Measurements from ENCODE around the gene PDCD5. TPM values are rescaled to one million over a fixed set of nuclear protein-coding genes. Genes with fewer than 3 reads are reported as not detected.
A peak's percentile ranks its signal among the peaks of the same experiment; 100 is the strongest.

Gene PDCD5
- total and polyA plus RNA-seq, 12 donors, result 84.3 to 349 (median 107) TPM

DNA sequence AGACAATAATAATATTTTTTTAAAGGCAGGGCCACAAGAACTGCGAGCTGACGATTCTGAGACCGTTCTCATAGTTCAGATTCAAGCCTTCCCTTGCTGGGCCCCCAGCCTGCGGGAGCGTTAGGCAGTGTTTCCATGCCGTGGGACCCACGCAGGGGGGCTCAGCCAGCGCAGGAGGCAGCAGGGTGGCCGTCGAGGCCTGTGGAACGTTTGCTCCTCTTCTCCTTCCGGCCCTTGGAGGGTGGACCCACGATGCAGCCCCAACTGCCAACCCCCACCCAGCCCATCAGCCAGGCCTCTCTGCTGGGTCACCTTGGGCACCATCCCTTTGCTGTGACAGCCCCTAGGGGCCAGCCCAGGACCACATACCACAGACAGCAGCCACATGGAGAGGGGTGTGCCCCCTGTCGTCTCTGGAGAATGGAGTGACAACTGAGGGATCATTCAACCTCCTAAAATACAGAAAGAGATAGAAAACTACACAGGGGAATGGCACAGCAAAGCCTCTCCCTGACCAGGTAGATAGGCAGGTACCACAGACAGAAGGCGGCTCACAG is 46.8 kb downstream of the PDCD5 start:
- no peak overlapping the region for H3K4me3 ChIP-seq
- peak in 7 of 8 donors; percentile 26 to 78 (median 70) for ATAC-seq
- peaks cover 0 to 99% (median 31%) of the 10 kb centered on the region in 9 donors for H3K36me3 ChIP-seq
- no peaks in the 10 kb centered on the region for H3K9me3 ChIP-seq
- H3K27me3 ChIP-seq, result no peaks in the 10 kb centered on the region
- intact Hi-C loops (cut with DNase I), result no loop called here
- TF ChIP-seq, protein P1, sequence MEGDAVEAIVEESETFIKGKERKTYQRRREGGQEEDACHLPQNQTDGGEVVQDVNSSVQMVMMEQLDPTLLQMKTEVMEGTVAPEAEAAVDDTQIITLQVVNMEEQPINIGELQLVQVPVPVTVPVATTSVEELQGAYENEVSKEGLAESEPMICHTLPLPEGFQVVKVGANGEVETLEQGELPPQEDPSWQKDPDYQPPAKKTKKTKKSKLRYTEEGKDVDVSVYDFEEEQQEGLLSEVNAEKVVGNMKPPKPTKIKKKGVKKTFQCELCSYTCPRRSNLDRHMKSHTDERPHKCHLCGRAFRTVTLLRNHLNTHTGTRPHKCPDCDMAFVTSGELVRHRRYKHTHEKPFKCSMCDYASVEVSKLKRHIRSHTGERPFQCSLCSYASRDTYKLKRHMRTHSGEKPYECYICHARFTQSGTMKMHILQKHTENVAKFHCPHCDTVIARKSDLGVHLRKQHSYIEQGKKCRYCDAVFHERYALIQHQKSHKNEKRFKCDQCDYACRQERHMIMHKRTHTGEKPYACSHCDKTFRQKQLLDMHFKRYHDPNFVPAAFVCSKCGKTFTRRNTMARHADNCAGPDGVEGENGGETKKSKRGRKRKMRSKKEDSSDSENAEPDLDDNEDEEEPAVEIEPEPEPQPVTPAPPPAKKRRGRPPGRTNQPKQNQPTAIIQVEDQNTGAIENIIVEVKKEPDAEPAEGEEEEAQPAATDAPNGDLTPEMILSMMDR (IDR thresholded peaks at IDR 0.05), result peak in 2 of 9 donors; percentile 10 to 19
- H3K4me1 ChIP-seq, result peaks cover 0 to 16% (median 0%) of the 10 kb centered on the region in 9 donors
- DNase-seq, result no peak
- H3K27ac ChIP-seq, result peak overlapping the region; percentile 9 to 70 (median 46)
- WGBS, 2 donors, result 64 to 70% methylated on average over 15 of the region's 15 CpGs

DNA sequence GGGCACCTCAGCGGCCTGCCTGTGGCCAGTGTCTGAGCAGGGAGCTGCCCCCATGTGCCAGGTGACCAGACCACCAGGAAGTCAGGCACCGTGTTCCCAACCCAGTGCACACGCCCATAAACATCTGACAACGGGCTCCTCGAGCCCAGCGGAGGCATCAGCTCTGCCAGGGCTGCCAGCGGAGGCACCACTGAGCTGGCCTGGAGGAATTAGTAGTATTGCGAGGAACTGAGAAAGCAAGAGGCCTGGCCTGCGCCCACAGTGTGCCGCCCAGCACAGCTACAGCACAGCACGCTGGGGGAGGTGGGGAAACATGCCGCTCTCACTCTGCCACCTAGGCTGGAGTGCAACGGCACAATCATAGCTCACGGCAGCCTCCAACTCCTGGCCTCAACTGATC is 49.3 kb downstream of the PDCD5 start:
- Histone ChIP-seq H3K36me3 (peaks cover 0 to 94% (median 25%) of the 10 kb centered on the region in 9 donors), H3K27me3 (no peaks in the 10 kb centered on the region), H3K4me1 (peaks cover 0 to 16% (median 0%) of the 10 kb centered on the region in 9 donors), H3K4me3 (no peak overlapping the region), H3K27ac (no peak overlapping the region), H3K9me3 (no peaks in the 10 kb centered on the region)
- TF ChIP-seq, protein P1 (IDR thresholded peaks at IDR 0.05), result no peak
- DNase-seq (no peak), ATAC-seq (no peak)
- 85 to 89% methylated on average over 14 of the region's 14 CpGs for WGBS, 2 donors
- intact Hi-C loops (cut with DNase I), result no loop called here

DNA sequence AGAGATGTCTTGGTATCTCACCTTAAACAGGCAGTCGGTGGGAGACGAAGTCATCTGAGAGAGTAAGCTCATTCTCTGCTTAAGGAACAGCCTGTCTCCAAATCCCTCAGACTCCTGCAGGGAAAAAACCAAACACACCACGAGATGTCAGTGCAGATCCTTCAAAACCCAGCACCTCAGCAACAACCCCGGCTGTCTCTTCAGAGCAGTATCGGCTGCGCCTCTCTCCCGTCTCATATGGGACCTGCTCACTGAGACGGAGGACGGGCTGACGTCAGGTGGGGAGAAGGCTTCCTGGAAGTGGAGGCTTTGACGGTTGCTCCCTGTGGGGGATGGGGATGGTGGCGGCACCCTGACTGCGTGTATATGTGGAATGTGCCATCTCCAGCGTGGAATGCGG is 50.4 kb downstream of the PDCD5 start:
- H3K4me3 ChIP-seq, result no peak overlapping the region
- no peaks in the 10 kb centered on the region for H3K27me3 ChIP-seq
- WGBS, 2 donors, result 87 to 89% methylated on average over 15 of the region's 15 CpGs
- peaks cover 0 to 94% (median 22%) of the 10 kb centered on the region in 9 donors for H3K36me3 ChIP-seq
- H3K4me1 ChIP-seq, result peaks cover 0 to 16% (median 0%) of the 10 kb centered on the region in 9 donors
- intact Hi-C loops (cut with DNase I), result no loop called here
- TF ChIP-seq, protein P1 (IDR thresholded peaks at IDR 0.05), result peak in 2 of 9 donors; percentile 12 to 17
- DNase-seq, result no peak
- H3K27ac ChIP-seq, result no peak overlapping the region
- H3K9me3 ChIP-seq, result no peaks in the 10 kb centered on the region
- peak in 2 of 8 donors; percentile 17 to 25 for ATAC-seq

Other genes starting within 250 kb of the PDCD5 start
- 10 to 100 TPM; 13.3 to 26.6 (median 17.7) TPM for gene ZNF507, start 235.6 kb upstream of the PDCD5 start, total RNA-seq
- gene ZNF507, start 235.6 kb upstream of the PDCD5 start, polyA plus RNA-seq, result 1 to 10 TPM; 2.7 to 5.6 TPM
- gene DPY19L3, start 175.4 kb upstream of the PDCD5 start, total RNA-seq, result 10 to 100 TPM in 1 of 10 donors, 1 to 10 TPM in 9; 3.2 to 11.8 (median 4.7) TPM
- gene DPY19L3, start 175.4 kb upstream of the PDCD5 start, polyA plus RNA-seq, result 1 to 10 TPM; 2.9 to 3.5 TPM
- 10 to 100 TPM; 16.6 to 24.5 (median 20.0) TPM for gene ANKRD27, start 94.0 kb downstream of the PDCD5 start, total RNA-seq
- gene ANKRD27, start 94.0 kb downstream of the PDCD5 start, polyA plus RNA-seq, result 10 to 100 TPM in 1 of 2 donors, 1 to 10 TPM in 1; 7.6 to 10.1 TPM
- gene RGS9BP, start 94.7 kb downstream of the PDCD5 start, total RNA-seq, result 10 to 100 TPM in 1 of 10 donors, 1 to 10 TPM in 9; 1.7 to 13.5 (median 4.8) TPM
- gene RGS9BP, start 94.7 kb downstream of the PDCD5 start, polyA plus RNA-seq, result 1 to 10 TPM in 1 of 2 donors, under 1 TPM in 1; 0.43 to 2.6 TPM
- 10 to 100 TPM; 16.1 to 27.7 (median 20.5) TPM for gene NUDT19, start 110.6 kb downstream of the PDCD5 start, total RNA-seq
- gene NUDT19, start 110.6 kb downstream of the PDCD5 start, polyA plus RNA-seq, result 10 to 100 TPM in 1 of 2 donors, 1 to 10 TPM in 1; 9.1 to 10.0 TPM
- under 1 TPM in 5 of 10 donors, not detected in 5; 0.07 to 0.47 (median 0.13) TPM for gene TDRD12, start 138.6 kb downstream of the PDCD5 start, total RNA-seq
- under 1 TPM in 1 of 2 donors, not detected in 1; 0.06 TPM for gene TDRD12, start 138.6 kb downstream of the PDCD5 start, polyA plus RNA-seq

All from heart right ventricle (tissue), 16 donors.